Peyer's patch (tissue), 4 donors: ENCODE results near the gene ACTL8. TPM values are rescaled to one million over a fixed set of nuclear protein-coding genes. Genes with fewer than 3 reads are reported as not detected.
"Not testable (repeated sequence)": the region's sequence is repeated elsewhere in the genome, so short reads cannot be mapped to it uniquely, and the experiment has no call there.

Experiments
- DNase-seq, 3 donors: peaks; one replicate each; pipeline ENCODE4 v3.0.0-alpha.2; 2017 to 2019
- H3K27ac ChIP-seq, 4 donors: fragments of 200-600 bp; sonication (generic); one replicate each; pipeline ENCODE4 v1.5.1; 2016 to 2019
- H3K27me3 ChIP-seq, 2 donors: fragments of 200-600 bp; sonication (generic); one replicate each; pipeline ENCODE4 v1.5.1; 2019
- H3K36me3 ChIP-seq, 3 donors: fragments of 200-600 bp; sonication (generic); one replicate each; pipeline ENCODE4 v1.5.1; 2016 to 2019
- H3K4me1 ChIP-seq, 4 donors: fragments of 200-600 bp; sonication (generic); one replicate each; pipeline ENCODE4 v1.5.1; 2016 to 2019
- H3K4me3 ChIP-seq, 4 donors: fragments of 200-600 bp; sonication (generic); 1 replicate in 3 of 4; 2 replicates in 1 of 4; pipeline ENCODE4 v1.5.1; 2016 to 2019; ENCODE audit warnings: mild to moderate bottlenecking in 1 of 4
- H3K9me3 ChIP-seq, 4 donors: fragments of 200-600 bp; sonication (generic); one replicate each; pipeline ENCODE4 v1.5.1; 2016 to 2019; ENCODE audit warnings: mild to moderate bottlenecking in 1 of 4
- CTCF ChIP-seq, 6 experiments: fragments of 450-650 bp in 4 of 6; fragments of 200-600 bp in 2 of 6; sonication (generic) in 1 of 6; IDR thresholded peaks; one replicate each; pipeline ENCODE4 v1.5.1; 2017 to 2019; ENCODE audit warnings: antibody characterized with exemption in 6 of 6, mild to moderate bottlenecking in 3 of 6, moderate library complexity in 1 of 6
- POLR2A ChIP-seq, 2 donors: fragments of 450-650 bp; IDR thresholded peaks; one replicate each; pipeline ENCODE4 v1.5.1; 2017; ENCODE audit warnings: antibody characterized with exemption in 2 of 2, mild to moderate bottlenecking in 2 of 2, moderate library complexity in 2 of 2
- total RNA-seq, 4 donors: library from RNA; depleted of rRNA; stranded (reverse); fragments of >200 nt; gene quantifications; one replicate each; pipeline ENCODE4 v1.1.0, GENCODE V29; 2016

Gene ACTL8
- total RNA-seq, 4 donors from 2014 or later = not detected

DNA sequence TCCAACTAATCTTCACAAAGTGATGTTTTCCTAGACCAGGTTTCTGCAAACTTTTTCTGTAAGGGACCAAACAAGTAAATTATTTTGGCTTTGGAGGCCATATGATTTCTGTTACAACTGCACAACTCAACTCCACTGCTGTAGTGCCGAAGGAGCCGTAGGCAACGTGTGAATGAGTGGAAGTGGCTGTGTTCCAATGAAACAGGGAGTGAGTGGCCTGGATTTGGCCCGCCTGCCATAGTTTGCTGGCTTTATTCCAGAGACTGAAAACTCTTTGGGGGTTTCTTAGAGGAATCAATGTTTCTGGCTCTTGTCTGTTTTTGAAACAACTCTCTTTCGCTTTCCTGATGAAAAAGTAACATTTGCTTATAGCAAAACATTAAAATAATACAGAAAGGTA is 12.6 kb upstream of the ACTL8 start:
- no peaks in the 10 kb centered on the region for H3K4me1 ChIP-seq
- no peak for DNase-seq
- no peak overlapping the region for H3K4me3 ChIP-seq
- TF ChIP-seq CTCF (IDR thresholded peaks at IDR 0.05) (no peak), POLR2A (IDR thresholded peaks at IDR 0.05) (no peak)
- no peaks in the 10 kb centered on the region for H3K36me3 ChIP-seq
- no peaks in the 10 kb centered on the region for H3K9me3 ChIP-seq
- no peak overlapping the region for H3K27ac ChIP-seq
- H3K27me3 ChIP-seq = no peaks in the 10 kb centered on the region

GRCh38 chr1:17743008-17743647 is 12.0 kb upstream of the ACTL8 start:
- Histone ChIP-seq H3K4me3 (no peak overlapping the region), H3K27me3 (no peaks in the 10 kb centered on the region), H3K9me3 (no peaks in the 10 kb centered on the region), H3K27ac (no peak overlapping the region), H3K4me1 (no peaks in the 10 kb centered on the region), H3K36me3 (no peaks in the 10 kb centered on the region)
- TF ChIP-seq CTCF (IDR thresholded peaks at IDR 0.05) (no peak), POLR2A (IDR thresholded peaks at IDR 0.05) (no peak)
- DNase-seq = no peak

DNA sequence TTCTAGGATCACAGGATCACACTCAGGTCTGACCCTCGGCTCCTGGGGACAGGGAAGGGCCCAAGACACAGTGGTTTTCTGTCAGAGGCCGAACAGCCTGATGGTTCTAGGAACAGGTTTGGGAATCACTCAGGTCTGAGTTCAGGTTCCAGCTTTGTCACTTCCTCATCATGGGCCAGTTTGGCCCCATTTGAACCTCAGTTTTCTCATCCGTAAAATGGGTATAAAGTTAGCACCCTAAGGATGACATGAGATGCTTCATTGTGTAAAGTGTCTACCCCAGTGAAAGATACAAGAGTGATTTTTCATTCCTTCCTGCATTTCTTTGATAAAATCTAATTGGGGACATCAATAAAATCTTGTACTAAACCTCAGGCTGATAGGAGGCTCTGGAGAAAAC is 11.2 kb upstream of the ACTL8 start:
- Histone ChIP-seq H3K9me3 (no peaks in the 10 kb centered on the region), H3K4me1 (no peaks in the 10 kb centered on the region), H3K4me3 (no peak overlapping the region), H3K27ac (no peak overlapping the region), H3K36me3 (no peaks in the 10 kb centered on the region), H3K27me3 (no peaks in the 10 kb centered on the region)
- no peak for DNase-seq
- TF ChIP-seq CTCF (IDR thresholded peaks at IDR 0.05) (no peak), POLR2A (IDR thresholded peaks at IDR 0.05) (no peak)

GRCh38 chr1:17744666-17745478 is 10.3 kb upstream of the ACTL8 start:
- DNase-seq = no peak
- no peaks in the 10 kb centered on the region for H3K4me1 ChIP-seq
- no peaks in the 10 kb centered on the region for H3K9me3 ChIP-seq
- TF ChIP-seq POLR2A (IDR thresholded peaks at IDR 0.05) (no peak), CTCF (IDR thresholded peaks at IDR 0.05) (no peak)
- H3K27ac ChIP-seq = no peak overlapping the region
- H3K36me3 ChIP-seq = no peaks in the 10 kb centered on the region
- H3K4me3 ChIP-seq = no peak overlapping the region
- no peaks in the 10 kb centered on the region for H3K27me3 ChIP-seq

DNA sequence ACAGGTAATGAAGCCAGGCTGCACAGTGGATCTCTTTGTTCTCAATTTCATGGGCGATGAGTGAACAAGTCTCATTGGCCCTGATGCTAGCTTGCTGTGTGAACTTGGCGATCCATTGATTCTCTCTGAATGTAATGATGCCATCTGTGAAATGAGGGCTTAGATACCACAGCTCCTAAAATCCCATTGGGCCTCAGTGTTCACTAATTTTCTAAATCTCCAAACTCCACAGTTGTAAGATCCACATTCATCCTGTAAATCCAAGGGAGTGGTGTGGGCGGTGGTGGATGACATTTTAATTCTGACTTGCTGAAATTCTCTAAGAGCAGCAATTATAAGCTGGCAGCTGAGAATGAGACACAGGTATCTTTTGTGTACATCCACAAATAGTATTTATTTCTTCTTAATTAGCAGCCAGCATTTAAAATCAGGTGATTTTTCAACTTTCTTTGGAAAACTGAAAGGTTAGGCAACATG is 9.6 kb upstream of the ACTL8 start:
- no peaks in the 10 kb centered on the region for H3K4me1 ChIP-seq
- H3K27me3 ChIP-seq = no peaks in the 10 kb centered on the region
- no peak overlapping the region for H3K27ac ChIP-seq
- TF ChIP-seq POLR2A (IDR thresholded peaks at IDR 0.05) (no peak), CTCF (IDR thresholded peaks at IDR 0.05) (no peak)
- H3K9me3 ChIP-seq = no peaks in the 10 kb centered on the region
- no peak overlapping the region for H3K4me3 ChIP-seq
- no peak for DNase-seq
- H3K36me3 ChIP-seq = no peaks in the 10 kb centered on the region

DNA sequence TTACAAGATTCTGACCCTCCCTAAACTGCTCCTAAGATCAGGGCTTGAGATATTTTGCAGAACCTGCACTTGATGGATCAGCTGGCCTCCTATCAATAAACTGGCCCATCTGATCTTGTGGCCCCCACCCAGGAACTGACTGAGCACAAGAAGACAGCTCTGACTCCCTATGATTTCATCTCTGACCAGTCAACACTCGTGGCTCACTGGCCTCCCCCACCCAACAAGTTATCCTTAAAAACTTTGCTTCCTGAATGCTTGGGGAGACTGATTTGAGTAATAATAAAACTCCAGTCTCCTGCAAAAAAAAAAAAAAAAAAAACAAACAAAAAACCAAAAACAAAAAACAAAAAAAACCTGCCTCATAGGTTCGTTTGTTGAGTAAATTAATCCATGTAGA is 8.9 kb upstream of the ACTL8 start:
- H3K27ac ChIP-seq, H3K4me1 ChIP-seq, H3K27me3 ChIP-seq, H3K9me3 ChIP-seq, DNase-seq, H3K36me3 ChIP-seq, H3K4me3 ChIP-seq: not testable (repeated sequence)
